DMS 273 (cell line): ENCODE measurements around the gene OXSR1.
"Not testable (repeated sequence)": the region's sequence is repeated elsewhere in the genome, so short reads cannot be mapped to it uniquely, and the experiment has no call there.

Source experiments
- DNase-seq: peaks from one replicate; lab custom pipeline; 2025; ENCODE audit not compliant: unreplicated experiment; lab: John Stamatoyannopoulos, UW

OXSR1 gene

DNA sequence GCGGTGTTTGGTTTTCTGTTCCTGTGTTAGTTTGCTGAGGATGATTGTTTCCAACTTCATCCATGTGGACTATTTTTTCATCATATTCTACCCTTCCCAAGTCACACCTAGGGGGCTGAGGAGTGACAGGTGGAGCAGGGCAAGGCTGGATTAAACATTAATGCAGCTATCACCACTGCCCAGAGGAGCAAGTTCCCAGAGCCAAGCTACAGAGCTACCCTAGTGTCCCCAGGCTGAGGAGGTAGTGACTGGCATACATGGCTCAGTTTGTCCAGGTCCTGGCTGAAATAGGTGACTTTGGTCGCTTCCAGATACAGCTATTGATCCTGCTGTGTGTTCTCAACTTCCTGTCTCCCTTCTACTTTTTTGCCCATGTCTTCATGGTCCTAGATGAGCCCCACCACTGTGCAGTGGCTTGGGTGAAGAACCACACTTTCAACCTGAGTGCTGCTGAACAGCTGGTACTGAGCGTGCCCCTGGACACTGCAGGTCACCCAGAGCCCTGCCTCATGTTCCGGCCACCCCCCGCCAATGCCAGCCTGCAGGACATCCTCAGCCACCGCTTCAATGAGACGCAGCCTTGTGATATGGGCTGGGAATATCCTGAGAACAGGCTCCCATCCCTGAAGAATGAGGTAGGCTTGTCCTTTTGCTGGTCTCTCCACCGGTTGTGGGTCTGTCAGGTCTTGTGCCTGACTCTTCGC is 100.4 kb downstream of the OXSR1 start, which contains the start of gene SLC22A13:
Gene SLC22A13 (plus strand): TSS at position 209 of the 704 bp plus-strand sequence. CDS start 49 bp downstream, at position 258.
- DNase-seq = no peak

DNA sequence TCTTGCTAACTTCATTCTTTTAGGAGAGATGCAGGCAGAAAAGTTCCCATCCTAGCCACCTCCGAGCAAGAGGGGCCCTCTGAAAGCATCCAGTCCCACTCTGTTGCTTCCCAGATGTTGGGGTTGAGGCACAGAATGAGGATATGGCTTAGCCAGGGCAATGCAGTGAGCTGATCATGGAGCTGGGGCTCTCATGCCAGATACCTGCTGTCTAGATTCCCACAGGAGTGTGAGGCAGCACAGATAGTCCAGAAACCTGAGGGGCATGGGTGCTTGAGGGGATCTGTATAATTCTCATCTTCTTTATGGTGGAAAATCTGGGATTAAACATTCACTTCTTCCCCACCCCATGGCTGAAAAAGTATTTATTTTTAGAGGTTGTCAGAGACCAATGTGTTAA is 101.5 kb downstream of the OXSR1 start:
- no peak for DNase-seq

DNA sequence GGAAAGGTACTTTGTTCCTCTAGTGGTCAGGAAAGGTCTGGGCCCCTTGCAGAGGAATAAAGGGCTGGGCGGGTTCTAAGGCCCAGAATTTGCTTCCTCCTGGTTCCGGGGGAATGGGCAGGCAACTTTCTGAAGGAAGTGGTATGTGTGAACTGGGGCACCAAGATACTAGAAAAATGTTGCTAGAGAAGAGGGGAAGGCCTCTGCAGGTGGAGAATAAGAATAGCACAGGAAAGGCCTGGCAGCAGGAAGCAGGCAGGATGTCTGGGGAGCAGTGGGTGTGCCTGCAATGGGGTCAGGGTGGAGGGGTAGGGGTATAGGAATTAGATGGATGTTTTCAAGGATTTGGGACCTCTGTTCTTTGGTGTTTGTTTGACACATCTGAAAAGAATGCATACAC is 102.3 kb downstream of the OXSR1 start:
- no peak for DNase-seq

DNA sequence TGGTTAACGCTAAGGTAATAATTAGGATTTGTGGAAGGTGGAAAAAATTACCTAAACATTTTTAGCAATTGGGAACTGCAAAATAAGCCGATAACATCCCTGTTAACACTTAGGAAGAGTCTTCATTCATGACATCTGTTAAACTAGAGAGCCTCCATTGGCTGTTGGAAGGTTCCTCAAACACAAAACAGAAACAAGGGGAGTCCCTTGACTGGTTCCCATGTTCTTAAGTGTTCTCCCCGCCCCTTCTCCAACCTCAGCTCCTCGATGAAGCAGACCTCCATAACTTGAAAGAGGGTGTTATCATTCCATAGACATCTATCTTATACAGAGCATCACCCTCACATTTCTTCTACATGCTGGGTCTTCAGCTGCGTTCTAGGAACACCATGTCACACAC is 102.8 kb downstream of the OXSR1 start:
- DNase-seq = no peak

DNA sequence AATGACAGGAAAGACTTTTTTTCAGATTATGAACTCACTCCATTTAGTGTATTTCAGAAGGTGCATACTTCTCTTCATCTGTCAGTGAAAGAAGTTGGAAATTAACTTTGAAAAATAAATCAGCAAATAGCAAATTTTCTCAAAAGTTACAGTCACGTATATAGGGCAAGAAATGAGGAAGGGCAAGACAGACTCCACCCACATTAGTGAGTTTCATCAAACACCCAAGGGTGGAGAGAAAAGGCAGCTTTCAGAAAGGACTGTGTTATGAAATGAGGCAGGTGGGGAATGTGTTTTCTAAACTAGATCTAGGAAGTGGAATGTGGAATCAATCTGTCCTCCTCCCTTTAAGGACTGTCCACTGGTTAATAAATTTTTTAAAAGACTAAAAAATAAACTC is 103.2 kb downstream of the OXSR1 start:
- DNase-seq = no peak

DNA sequence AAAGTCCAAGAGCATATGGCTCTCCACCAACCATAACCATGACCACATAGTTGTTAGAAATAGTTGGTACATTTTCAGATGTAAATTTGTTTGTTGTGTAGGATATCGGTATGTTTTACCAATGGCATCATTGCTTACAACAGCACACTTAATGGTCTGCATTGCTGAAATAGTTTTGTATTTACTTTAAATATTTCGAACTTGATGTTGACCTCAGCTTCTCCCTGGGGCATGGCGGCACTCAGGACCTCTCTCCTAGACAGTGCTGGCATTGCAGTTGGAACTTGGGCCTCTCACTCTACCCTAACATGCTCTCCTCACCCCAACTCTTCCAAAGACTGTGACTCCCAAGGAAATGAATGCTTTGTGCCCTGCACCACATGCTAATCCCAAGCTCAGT is 105.3 kb downstream of the OXSR1 start:
- DNase-seq = no peak

DNA sequence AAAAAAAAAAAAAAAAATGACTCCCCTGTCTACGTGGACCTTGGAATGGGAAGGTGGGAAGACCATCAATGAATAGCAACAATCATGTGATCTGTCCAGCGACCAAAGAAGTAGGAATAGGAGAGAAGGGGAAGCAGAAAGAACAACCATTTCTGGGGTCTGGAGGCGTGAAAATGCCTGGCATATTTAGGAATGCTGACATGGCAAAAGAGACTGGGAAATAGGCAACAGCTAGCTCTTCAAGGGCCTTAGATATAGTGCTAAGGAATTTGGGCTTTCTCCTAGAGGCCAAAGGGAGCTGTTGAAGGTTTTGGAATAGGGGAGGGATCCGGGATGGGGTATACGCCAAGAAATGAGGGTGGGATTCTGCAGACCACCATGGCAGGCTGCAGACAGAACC is 106.2 kb downstream of the OXSR1 start:
- DNase-seq = no peak

DNA sequence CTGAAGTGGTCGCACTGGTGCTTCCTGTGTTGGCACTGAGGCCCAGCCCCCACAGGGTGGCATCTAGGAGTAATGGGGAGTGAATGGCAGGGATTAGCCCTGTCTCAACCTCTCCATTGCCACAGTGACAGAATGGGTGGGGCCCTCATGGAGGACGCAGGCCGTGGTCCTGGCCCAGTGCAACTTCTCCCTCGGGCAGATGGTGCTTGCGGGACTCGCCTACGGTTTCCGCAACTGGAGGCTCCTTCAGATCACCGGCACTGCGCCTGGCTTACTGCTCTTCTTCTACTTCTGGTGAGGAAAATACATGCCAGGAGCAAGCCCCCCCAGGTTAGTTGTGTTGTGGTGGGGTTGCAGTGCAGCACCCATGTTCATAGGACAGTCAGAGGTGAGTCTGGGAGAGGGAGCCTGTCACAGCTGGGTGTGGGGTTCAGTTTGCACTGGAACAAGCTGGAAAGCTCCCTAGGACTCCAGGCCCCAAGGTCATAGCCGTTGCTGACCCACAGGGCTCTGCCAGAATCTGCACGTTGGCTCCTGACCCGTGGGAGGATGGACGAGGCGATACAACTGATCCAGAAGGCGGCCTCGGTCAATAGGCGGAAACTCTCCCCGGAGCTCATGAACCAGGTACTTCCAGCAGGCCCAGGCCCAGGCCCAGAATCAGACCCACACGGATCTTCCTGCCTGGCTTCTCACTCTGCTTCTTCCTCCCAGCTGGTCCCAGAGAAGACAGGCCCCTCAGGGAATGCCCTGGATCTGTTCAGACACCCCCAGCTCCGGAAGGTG is 109.7 kb downstream of the OXSR1 start:
- DNase-seq = no peak

DNA sequence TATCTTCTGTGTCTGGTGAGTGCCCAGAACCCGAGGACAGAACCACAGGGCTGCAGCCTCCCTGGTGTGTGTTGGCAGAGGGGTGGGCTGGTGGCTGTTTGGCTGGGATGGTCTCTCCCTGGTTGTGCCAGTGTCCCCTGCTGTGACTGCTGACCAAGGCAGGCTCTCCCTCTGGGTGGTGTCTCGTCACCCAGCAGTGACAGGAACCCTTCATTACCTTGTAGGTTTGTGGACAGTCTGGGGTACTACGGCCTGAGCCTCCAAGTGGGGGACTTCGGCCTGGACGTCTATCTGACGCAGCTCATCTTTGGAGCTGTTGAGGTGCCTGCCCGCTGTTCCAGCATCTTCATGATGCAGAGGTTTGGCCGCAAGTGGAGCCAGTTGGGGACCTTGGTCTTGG is 110.3 kb downstream of the OXSR1 start:
- no peak for DNase-seq

DNA sequence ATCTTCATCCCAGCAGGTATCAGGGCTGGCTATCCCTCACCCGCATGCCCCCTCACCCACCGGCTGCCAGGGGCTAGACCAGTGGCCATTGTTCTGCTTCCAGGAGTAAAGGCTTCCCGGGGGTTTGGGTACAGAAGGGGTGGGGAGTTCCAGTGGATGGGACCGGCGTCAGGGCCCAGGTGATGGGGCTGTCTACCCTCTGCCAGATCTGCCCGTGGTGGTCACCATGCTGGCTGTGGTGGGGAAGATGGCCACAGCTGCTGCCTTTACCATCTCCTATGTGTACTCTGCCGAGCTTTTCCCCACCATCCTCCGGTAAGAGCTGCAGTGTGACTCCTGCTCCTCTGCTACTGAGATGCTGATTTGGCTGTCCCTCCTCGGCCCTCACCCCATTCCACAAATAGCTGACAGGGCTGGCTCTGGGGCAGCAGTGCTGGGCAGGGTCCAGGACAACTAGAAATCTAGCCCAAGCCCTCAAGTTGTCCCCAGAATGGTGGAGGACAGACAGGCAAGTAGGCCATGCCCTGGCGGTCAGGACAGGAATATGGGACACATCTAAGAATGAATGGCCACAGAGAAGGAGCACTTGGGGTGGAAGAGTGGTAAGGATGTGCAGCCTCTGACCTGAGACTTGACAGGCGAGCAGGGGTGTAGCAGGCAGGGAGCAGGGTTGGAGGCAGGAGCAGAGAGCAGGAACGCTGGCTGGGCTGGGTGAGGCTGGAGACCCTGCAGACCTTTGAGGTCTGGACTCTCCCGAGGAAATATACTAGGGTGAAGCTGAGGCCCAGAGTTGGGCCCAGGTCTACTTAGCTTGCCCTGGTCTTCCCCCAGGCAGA is 111.0 kb downstream of the OXSR1 start:
- DNase-seq = no peak

DNA sequence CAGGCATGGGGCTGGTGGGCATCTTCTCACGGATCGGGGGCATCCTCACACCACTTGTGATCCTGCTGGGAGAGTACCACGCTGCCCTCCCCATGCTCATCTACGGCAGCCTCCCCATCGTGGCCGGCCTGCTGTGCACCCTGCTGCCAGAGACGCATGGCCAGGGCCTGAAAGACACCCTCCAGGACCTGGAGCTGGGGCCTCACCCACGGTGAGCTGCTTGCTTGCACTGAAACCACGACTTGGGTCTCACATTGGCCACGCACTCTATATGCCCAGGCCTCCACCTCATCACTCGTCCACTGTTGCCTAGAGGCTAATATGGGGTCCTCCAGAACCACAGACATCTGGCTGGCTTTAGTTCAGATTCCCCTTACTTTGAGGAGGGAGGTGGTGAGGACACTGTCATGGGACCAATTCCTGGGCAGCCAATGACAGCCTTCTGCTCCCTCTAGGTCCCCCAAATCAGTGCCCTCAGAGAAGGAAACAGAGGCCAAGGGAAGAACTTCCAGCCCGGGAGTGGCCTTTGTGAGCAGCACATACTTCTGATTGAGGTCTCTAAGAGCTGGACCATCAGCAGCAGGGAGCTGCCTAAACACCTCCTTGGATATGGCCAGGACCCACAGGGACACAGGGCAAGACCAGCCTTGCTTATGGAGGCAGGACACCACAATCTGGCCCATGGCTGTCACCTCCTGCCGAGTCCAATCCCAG is 111.7 kb downstream of the OXSR1 start:
- no peak for DNase-seq

DNA sequence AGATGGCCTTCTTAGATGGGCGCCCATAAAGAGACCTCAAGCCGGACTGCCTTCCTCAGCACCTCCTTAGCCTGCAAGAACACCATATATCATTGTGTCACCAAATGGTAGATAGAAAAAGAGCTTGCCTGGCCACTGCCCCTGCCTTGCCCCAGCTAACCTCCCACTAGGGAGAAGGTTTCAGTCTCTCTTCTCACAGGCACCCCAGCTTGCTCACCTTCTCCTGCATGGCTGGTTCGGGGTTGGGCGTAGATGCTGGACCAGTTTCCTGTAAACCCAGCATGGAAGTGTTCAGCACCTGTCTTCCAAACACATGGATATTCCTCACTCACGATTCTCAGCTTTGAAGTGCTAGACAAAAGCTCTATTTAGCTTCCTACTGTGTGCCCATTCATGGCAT is 113.5 kb downstream of the OXSR1 start:
- no peak for DNase-seq

DNA sequence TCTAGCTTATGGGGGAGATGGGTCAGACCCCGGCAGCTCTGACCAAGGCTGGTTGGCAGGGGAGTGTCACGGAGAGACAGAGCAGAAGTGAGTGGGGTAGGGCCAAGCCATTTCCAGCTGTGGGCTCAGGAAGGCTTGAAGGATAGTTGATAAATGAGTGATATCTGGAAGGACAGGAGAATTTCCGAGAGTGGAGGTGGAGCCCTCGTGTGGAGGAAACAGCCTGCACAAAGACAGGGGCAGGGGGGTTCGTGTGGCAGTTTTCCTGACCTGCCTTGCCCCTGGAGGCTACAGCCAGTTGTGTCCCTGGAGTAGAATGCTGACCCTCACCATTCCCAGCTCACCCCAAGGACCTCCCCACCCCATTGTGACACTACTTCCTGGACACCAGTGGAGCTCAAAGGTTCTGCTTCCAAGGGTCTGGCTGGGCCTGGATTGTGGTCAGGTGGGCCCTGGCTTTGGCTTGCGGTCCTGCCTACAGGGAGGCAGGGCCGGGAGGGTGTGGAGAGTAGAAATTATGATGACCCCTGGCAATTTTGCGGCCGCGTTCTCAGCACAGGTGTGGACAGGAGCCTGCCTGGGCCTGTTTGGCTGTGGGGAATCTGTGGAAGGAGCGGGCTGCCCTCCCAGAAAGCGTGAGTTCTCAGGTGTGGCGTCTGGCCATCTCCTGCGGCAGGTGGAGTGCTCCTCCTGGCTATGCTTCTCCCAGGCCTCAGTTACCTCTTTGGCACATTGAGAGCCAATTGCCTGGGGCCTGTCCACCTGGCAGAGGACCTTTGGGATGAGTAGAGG is 116.8 kb downstream of the OXSR1 start, which contains the start of gene SLC22A14:
Gene SLC22A14 (plus strand): TSS at position 400 of the 792 bp plus-strand sequence. CDS start 23,733 bp downstream, outside the sequence.
- DNase-seq = peak; percentile 8

DNA sequence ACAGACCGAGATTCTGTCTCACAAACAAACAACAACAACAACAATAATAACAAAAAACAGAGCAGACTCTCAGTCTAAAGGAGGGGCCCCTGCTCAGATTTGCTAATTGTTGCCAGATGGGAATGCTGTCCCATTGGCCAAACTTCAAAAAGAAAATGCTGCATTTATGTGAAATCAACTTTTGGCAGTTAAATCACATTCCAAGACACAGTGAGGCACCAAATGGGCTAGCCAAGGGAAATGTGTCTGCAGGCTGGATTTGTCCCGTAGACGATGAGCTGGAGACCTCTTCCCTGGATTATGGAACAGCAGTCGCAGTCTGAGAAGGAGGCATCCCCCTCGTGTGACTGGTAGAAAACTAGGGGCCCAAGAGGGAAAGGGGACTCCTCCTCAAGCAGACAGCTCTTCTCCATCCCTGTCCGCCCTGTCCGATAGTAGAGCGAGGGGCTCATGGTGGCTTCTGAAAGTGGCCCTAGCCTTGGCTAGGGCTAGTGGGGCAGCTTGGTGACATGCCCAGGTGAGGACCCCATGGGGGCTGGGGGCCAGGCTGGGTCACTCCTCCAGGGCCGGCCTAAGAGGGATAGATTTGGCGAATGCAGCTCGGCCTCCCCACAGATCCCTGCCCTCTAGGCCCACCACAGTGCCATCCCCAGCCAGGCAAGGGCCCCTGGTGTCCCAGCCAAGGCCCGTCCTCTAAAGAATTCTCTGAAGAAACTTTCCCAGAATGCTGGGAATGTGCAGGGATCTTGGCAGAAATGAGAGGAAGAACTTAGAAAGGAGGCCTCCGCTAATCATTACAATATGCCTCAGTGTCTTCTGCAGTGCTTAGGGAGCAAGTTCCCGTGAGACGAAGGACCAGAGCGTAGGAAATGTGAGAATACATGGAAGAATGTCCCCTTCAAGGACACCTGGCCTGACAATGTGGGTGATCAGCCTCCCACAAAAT is 118.7 kb downstream of the OXSR1 start:
- no peak for DNase-seq

DNA sequence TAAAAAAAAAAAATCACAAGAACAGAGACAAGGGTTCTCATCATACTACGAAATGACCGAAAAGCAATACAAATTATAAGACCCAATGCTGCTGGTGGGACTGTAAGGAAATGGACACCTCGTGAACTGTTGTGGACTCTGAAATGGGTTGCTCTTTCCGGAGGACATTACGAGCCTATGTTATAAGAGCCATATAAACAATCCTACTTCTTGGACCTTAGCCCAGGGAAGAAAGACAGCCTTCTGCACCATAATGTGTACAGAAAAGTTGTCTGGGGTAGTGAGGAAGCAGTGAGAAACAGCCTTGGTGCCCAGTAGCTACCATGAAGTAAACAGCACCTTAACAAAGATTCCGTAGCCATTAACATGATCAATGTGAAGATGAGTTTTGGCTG is 119.4 kb downstream of the OXSR1 start:
- no peak for DNase-seq

DNA sequence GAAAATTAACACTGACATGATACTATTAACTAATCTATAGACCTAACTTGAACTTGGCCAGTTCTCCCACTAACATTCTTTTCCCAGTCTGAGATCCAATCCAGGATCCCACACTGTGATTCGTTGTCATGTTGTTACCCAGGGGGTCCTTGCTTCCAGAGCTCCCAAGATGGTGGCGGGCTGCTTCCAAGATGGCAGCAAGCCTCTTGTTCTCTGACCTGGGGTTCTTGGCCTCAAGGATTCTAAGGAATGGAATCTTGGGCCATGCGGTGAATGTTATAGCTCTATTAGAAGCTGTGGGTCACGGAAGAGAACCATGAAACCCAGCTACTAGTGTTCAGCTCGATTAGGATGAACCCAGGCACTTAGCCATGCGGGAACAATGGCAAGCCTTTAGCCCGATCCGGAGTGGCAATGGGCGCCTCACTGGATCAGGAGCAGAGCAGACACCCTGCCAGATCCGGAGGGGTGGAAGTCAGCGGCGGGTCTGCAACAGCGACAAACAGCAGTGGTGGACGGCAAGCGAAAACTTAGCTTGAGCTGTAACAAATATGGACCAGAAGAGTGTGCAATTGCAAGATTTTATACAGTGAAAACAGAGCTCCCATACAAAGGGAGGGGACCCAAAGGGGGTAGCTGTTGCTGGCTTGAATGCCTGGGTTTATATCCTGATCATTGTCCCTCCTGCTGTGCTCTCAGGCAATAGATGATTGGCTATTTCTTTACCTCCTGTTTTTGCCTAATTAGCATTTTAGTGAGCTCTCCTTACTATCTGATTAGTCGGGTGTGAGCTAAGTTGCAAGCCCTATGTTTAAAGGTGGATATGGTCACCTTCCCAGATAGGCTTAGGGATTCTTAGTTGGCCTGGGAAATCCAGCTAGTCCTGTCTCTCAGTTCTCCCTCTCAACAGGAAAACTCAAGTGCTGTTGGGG is 124.2 kb downstream of the OXSR1 start:
- DNase-seq = not testable (repeated sequence)

DNA sequence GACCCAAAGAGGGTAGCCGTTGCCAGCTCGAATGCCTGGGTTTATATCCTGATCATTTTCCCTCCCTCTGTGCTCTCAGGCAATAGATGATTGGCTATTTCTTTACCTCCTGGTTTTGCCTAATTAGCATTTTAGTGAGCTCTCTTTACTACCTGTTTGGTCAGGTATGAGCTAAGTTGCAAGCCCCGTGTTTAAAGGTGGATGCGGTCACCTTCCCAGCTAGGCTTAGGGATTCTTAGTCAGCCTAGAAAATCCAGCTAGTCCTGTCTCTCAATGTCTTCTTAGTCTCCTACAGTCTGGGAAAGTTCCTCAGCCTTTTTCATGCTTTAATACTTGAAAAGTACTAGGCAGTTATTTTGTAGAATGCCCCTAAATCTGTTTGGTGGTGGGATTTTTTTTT is 131.7 kb downstream of the OXSR1 start:
- DNase-seq = not testable (repeated sequence)

DNA sequence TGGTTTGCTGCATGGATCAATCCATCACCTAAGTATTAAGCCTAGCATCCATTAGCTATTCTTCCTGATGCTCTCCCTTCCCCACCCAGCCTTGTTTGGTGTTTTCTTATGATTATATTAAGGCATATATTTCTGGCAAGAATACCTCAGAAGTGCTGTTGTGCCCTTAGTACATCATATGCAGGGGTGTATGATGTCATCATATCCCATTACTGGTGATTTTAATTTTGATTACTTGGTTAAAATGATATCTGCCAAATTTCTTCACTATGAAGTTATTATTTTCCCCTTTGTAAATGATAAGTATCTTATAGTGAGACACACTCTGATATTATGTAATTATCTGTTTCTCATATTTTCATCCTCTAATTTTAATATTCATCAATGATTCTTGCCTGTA is 132.2 kb downstream of the OXSR1 start:
- no peak for DNase-seq
